Measurements from ENCODE around the gene TSSC4. TPM values are rescaled to one million over a fixed set of nuclear protein-coding genes. Genes with fewer than 3 reads are reported as not detected.
A peak's percentile ranks its signal among the peaks of the same experiment; 100 is the strongest.

TSSC4 gene
- total and polyA plus RNA-seq, 7 donors = 43.7 to 60.1 (median 49.6) TPM

GRCh38 chr11:2443406-2443805 lies 42.9 kb downstream of the TSSC4 start:
- no peak for DNase-seq
- no peak overlapping the region for H3K4me3 ChIP-seq
- intact Hi-C loops (cut with DNase I) = no loop called here

GRCh38 chr11:2443881-2444820 lies 43.6 kb downstream of the TSSC4 start, which contains the start of gene TRPM5:
Gene TRPM5, minus strand, starts transcription at chr11:2444514. Its CDS starts 21,478 bp downstream, at chr11:2423036.
- Histone ChIP-seq H3K36me3 (no peaks in the 10 kb centered on the region), H3K4me1 (peaks cover 0 to 15% (median 4%) of the 10 kb centered on the region in 4 donors), H3K4me3 (peak within 1 kb of the TSS in 3 of 4 donors; percentile 34 to 43 (median 38)), H3K9me3 (no peaks in the 10 kb centered on the region), H3K27me3 (peaks cover 18 to 77% (median 47%) of the 10 kb centered on the region in 3 donors), H3K27ac (no peak within 1 kb of the TSS)
- DNase-seq = no peak
- 2 to 9% methylated on average over 60 to 64 of the region's 64 CpGs for WGBS, 2 donors
- TF ChIP-seq EP300 (IDR thresholded peaks at IDR 0.05) (no peak), POLR2A (IDR thresholded peaks at IDR 0.05) (no peak), POLR2AphosphoS5 (IDR thresholded peaks at IDR 0.05) (no peak), CTCF (IDR thresholded peaks at IDR 0.05) (no peak)
- intact Hi-C loops (cut with DNase I) = no loop called here

More at GRCh38 chr11:2443406-2443805, 42.9 kb downstream of the TSSC4 start:
- no peak for TF ChIP-seq EP300 (IDR thresholded peaks at IDR 0.05)
- no peak for TF ChIP-seq CTCF (IDR thresholded peaks at IDR 0.05)
- TF ChIP-seq POLR2AphosphoS5 (IDR thresholded peaks at IDR 0.05) = no peak
- TF ChIP-seq POLR2A (IDR thresholded peaks at IDR 0.05) = no peak
- peaks cover 18 to 71% (median 47%) of the 10 kb centered on the region in 3 donors for H3K27me3 ChIP-seq
- peaks cover 0 to 15% (median 4%) of the 10 kb centered on the region in 4 donors for H3K4me1 ChIP-seq
- no peaks in the 10 kb centered on the region for H3K9me3 ChIP-seq
- H3K27ac ChIP-seq = no peak overlapping the region
- WGBS, 2 donors = 16 to 64% methylated on average over 11 of the region's 11 CpGs
- H3K36me3 ChIP-seq = no peaks in the 10 kb centered on the region

GRCh38 chr11:2444821-2445745 lies 44.5 kb downstream of the TSSC4 start, which contains the start of gene KCNQ1:
Gene KCNQ1, plus strand, starts transcription at chr11:2445008. Its CDS starts 91 bp downstream, at chr11:2445099.
- no peak for DNase-seq
- H3K4me1 ChIP-seq = peaks cover 0 to 15% (median 4%) of the 10 kb centered on the region in 4 donors
- TF ChIP-seq CTCF (IDR thresholded peaks at IDR 0.05) (no peak), POLR2AphosphoS5 (IDR thresholded peaks at IDR 0.05) (no peak), EP300 (IDR thresholded peaks at IDR 0.05) (no peak), POLR2A (IDR thresholded peaks at IDR 0.05) (no peak)
- H3K9me3 ChIP-seq = no peaks in the 10 kb centered on the region
- no peak within 1 kb of the TSS for H3K27ac ChIP-seq
- H3K27me3 ChIP-seq = peaks cover 18 to 87% (median 47%) of the 10 kb centered on the region in 3 donors
- H3K36me3 ChIP-seq = no peaks in the 10 kb centered on the region
- peak within 1 kb of the TSS in 3 of 4 donors; percentile 34 to 43 (median 38) for H3K4me3 ChIP-seq
- intact Hi-C loops (cut with DNase I) = no loop called here
- 1 to 2% methylated on average over 116 of the region's 116 CpGs for WGBS, 2 donors

- Histone ChIP-seq H3K27ac (no peak overlapping the region), H3K36me3 (no peaks in the 10 kb centered on the region), H3K9me3 (no peaks in the 10 kb centered on the region), H3K4me1 (peaks cover 0 to 15% (median 4%) of the 10 kb centered on the region in 4 donors), H3K4me3 (peak overlapping the region in 3 of 4 donors; percentile 34 to 43 (median 38)), H3K27me3 (peaks cover 18 to 84% (median 47%) of the 10 kb centered on the region in 3 donors)
- DNase-seq = no peak
- WGBS, 2 donors = 10 to 54% methylated on average over 23 of the region's 23 CpGs
- intact Hi-C loops (cut with DNase I) = no loop called here
- no peak for TF ChIP-seq CTCF (IDR thresholded peaks at IDR 0.05)
- TF ChIP-seq EP300 (IDR thresholded peaks at IDR 0.05) = no peak
- TF ChIP-seq POLR2A (IDR thresholded peaks at IDR 0.05) = no peak
- no peak for TF ChIP-seq POLR2AphosphoS5 (IDR thresholded peaks at IDR 0.05)
Measured at GRCh38 chr11:2445746-2446551, 45.4 kb downstream of the TSSC4 start.
